Measurements from ENCODE around the gene CEP57L1. TPM values are rescaled to one million over a fixed set of nuclear protein-coding genes. Genes with fewer than 3 reads are reported as not detected.

The CEP57L1 gene
- total and polyA plus RNA-seq, 10 of the 15 experiments (the other 5 are each of a cell fraction or from before 2014, with no cell fraction given): 12.7 to 30.5 (median 21.9) TPM

- TF ChIP-seq ATF3 (IDR thresholded peaks at IDR 0.05; ENCODE audit: borderline replicate concordance, extremely low read depth, low read depth, low read length) (peak; percentile 87), E4F1 (IDR thresholded peaks at IDR 0.05; ENCODE audit: borderline replicate concordance, partially characterized antibody) (peak; percentile 15), PAX5 (IDR thresholded peaks at IDR 0.05; ENCODE audit: borderline replicate concordance, low read depth, low read length) (peak; percentile 80; the same call in 1 of the 2 replicates), SP1 (IDR thresholded peaks at IDR 0.05; ENCODE audit: low read depth, low read length) (no peak), GATAD2B (conservative IDR thresholded peaks at IDR 0.05; ENCODE audit: low read depth) (peak; percentile 36; the same call in 1 of the 2 replicates), ZNF24 (IDR thresholded peaks at IDR 0.05) (no peak), NKRF (conservative IDR thresholded peaks at IDR 0.05) (peak; percentile 27), BHLHE40 (IDR thresholded peaks at IDR 0.05; ENCODE audit: borderline replicate concordance in 1 of 2, low read depth in 2 of 2, low read length in 1 of 2) (0 out of 4 replicates have a peak, but pooled peaks of 1 of the 2 experiments have one; percentile 30), CBX5 (IDR thresholded peaks at IDR 0.05; ENCODE audit: low read depth) (no peak), POU2F2 (IDR thresholded peaks at IDR 0.05; ENCODE audit: borderline replicate concordance, low read depth, low read length) (peak; percentile 31; the same call in 1 of the 3 replicates), REST (IDR thresholded peaks at IDR 0.05; ENCODE audit: low read depth, low read length) (no peak), MAX (IDR thresholded peaks at IDR 0.05; ENCODE audit: low read depth, low read length) (peak; percentile 23; the same call in 1 of the 2 replicates), HCFC1 (IDR thresholded peaks at IDR 0.05; ENCODE audit: low read length) (peak; percentile 95), MLLT1 (IDR thresholded peaks at IDR 0.05) (peak; percentile 49; the same call in 1 of the 2 replicates), YY1 (IDR thresholded peaks at IDR 0.05; ENCODE audit: low read depth, low read length) (peak; percentile 52; the same call in 1 of the 2 replicates), SMAD1 (IDR thresholded peaks at IDR 0.05; ENCODE audit: low read depth, partially characterized antibody) (peak; percentile 14), POLR2AphosphoS5 (IDR thresholded peaks at IDR 0.05; ENCODE audit: low read length) (peak; percentile 75), IKZF2 (IDR thresholded peaks at IDR 0.05) (peak; percentile 53 to 74)
Observed at GRCh38 chr6:109095036-109095834, at the start of gene CEP57L1 (continued).
